Mesenteric fat pad (tissue), 1 donor: ENCODE results near the gene APC2. TPM values are rescaled to one million over a fixed set of nuclear protein-coding genes. Genes with fewer than 3 reads are reported as not detected.
"Not testable (repeated sequence)": the region's sequence is repeated elsewhere in the genome, so short reads cannot be mapped to it uniquely, and the experiment has no call there.

Source experiments
- DNase-seq: peaks from one replicate; pipeline ENCODE4 v3.0.0-alpha.2; 2020; ENCODE audit warnings: low spot score
- total RNA-seq: library from RNA; stranded (reverse); fragmentation: NEBNext Ultra II Directional; extraction: Animal tissue kit (Norgen Biotek cat#: 25700); gene quantifications from one replicate; pipeline ENCODE4 v1.2.1, GENCODE V29; 2021
- donor health status: DM: yes; HTN: yes; CAD: no.

The APC2 gene
- total RNA-seq, 1 donor from 2014 or later, result 0.10 TPM

DNA sequence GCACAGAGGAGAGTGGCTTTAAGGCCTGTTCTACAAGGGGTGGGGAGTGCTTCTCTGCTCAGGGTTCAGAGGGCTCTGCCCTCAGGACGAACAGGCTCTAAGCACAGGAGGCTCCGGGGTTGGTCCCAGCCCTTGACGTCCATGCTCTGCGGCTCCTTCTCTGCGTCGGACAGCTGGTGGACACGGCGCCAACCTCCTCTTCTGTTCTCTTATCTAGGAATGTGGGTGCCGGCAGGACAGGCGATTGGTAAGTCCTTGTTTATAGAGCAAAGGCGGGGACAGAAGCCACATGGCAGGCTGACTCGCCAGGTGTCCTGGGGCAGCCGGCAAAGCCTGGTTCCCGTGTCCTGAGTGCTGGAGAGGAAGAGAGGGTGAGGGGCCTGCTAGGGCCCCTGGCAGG is 20.2 kb upstream of the APC2 start:
- DNase-seq, result no peak

DNA sequence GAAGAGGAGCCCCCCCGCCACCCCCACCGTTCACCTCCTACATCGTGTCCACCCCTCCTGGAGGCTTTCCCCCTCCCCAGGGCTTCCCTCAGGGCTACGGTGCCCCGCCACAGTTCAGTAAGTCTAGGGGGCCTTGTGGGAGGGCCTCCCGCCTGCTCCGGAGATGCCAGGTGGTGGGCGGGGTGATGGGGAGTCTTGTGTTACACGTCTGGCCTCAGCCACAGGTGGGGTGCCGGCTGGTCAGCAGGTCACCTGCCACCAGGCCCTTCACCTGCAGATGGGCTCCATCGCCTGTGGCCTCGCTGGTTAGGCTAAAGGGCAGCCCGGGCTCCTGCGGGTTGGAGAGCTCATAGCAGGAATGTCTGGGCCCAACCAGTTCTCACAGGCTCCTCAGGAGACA is 19.7 kb upstream of the APC2 start:
- no peak for DNase-seq

DNA sequence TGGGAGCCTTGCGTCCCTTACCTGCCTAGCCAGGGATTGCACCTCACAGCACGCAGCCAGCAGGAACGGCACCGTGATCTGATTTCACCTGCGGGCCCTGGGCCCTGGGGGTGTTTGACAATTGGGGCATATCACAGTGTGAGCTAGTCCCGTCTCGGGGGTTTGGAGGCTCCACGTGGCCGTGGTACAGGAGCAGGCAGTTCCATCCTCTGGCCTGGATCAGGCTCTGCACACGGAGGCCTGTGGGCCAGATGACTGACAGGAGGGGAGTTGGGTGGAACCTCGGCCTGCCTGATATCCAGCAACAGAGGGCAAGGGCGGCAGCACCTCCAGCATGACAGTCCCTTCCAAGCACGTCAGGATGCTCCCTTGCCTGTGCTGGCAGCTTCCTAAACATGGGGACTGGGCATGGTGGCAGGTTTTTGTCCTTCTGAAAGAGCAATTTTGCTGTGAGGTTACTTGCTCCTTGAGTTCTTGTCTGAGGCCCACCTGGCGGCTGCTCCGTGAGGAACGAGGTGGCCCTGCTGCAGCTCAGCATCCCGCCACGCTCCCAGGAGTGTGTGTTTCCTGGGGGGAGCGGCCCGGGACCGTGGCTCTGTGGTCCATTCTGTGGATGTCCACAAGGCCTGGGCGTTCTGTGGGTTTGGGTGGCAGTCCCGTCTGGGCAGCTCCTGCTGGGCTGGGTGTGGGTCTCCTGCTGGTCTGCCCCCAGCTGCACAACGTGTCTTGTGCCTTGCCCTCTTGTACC is 18.0 kb upstream of the APC2 start:
- DNase-seq, result no peak

DNA sequence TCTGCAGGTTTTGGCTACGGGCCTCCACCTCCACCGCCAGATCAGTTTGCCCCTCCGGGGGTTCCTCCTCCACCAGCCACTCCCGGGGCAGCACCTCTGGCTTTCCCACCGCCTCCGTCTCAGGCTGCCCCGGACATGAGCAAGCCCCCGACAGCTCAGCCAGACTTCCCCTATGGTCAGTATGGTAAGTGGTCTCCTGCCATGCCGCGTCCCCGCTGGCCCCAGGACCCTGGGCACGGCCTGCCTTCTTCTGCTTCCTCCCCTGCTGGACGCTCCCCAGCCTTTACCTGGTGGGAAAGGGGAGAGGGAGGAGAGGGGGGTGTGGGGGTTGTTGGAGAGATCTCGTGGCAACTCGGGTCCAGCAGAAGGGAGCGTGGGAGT is 17.4 kb upstream of the APC2 start:
- no peak for DNase-seq

DNA sequence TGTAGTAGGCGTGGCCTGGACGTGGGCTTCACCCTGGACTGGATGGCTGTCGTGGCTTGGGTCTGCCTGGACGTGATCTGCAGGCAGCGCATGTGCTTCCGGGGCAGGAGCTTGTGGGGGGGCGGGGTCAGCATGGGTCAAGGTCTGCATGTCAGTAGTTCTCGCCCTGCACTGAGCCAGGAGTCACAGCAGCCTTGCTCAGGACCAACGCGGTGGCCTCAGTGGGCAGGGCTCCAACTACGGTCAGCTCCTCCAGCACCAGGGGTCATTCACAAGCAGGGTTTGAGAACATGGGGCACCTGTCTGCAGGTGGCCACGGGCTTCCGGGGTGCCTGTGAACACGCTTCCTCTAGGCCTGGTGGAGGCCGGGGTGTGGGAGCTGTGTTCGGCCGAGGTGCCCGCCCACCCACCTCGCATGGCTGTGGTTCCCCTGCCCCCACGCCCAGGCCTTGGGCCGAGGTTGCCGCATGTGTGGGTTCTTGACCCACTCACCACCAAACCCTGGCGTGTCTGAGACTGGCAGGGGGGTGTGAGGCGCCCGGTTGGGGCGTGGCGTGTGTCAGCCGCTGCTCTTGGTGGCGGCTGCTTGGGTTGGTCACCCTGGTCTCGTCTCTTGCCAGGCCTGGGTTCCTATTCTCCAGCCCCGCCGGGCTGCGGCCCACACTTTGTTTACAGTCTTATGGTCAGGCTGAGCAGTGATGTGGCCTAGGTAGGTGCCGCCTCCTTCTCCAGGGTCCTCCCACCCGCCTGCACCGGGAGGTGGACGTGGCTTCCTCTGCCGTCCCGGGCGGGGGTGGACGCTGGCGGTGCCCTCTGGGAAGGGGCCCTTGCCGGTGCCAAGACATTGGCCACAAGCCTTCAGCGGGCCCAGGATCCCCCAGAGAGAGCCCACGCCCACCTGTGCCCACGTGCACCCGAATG is 16.5 kb upstream of the APC2 start:
- DNase-seq, result no peak

DNA sequence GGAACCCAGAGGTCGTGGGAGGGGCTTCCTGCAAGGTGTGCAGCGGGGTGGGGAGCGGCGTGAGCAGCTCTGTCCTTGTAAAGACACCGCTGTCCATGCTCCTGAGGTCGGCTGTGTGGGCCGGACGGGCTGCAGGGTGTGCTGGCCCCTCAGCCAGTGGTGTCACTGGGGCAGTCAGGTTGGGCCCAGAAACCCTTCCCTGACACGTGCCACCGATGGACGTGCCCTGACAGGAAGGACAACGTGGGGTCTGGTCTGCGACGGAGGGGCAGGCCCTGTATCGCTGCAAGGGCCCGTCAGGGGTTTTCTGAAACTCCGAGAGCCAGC is 15.9 kb upstream of the APC2 start:
- DNase-seq, result no peak

DNA sequence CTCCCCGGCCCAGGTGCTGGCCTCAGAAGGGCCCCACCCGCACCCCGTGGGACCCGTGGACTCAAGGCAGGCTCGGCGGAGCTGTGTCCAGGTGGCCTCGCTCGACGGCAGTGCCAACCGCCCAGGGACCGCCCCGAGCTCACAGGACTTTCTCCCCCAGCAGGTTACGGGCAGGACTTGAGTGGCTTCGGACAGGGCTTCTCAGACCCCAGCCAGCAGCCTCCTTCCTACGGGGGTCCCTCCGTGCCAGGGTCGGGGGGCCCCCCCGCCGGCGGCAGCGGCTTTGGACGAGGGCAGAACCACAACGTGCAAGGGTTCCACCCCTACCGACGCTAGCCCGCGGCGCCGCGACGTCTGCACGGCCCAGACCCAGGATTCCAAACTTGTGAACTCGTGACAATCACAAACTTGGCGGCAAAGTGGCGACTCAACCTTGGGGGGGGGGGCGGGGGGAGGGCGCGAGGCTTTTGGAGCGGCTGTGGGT is 15.3 kb upstream of the APC2 start:
- no peak for DNase-seq

DNA sequence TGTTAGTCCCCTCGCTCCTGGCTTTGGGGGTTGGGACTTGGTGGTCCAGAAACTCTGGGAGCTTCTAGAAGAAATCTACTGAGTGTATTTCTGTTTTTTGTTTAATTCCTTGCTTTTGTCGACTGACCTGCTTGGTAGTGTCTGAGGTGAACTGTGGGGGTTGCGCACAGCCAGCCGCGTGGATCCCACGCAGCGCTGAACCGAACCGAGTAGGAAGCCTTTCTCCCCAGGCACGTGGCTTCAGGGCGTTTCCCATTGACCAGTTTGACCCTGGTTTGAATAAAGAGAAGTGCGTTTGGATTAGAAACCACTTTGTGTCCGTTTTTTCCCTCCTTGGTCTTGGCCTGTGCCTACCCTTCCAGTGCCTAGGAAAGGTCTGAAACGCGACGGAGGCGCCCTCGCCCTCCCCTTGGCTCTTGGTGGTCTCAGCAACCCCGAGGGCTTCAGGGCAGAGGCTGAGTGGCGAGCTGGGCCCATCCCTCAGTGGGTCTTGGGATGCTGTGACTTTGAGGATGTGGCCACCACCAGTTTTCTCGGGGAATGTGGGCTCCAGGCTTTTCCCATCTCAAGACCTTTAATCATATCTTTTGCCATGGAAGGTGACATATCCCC is 14.4 kb upstream of the APC2 start:
- no peak for DNase-seq

DNA sequence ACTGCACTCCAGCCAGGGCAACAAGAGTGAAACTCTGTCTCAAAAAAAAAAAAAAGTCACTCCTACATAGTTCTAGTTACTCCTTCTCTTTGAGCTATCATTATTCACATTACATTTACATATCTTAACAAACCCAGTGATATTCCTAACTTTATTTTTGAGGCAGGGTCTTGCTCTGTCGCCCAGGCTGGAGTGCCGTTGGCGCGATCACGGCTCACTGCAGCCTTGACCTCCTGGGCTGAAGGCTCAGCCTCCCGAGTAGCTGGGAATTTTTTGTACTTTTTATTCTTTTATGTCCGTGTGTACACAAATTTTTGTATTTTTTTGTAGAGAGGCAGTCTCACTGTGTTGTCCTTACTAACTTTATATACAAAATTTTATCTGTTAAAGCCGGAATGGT is 12.3 kb upstream of the APC2 start:
- no peak for DNase-seq

DNA sequence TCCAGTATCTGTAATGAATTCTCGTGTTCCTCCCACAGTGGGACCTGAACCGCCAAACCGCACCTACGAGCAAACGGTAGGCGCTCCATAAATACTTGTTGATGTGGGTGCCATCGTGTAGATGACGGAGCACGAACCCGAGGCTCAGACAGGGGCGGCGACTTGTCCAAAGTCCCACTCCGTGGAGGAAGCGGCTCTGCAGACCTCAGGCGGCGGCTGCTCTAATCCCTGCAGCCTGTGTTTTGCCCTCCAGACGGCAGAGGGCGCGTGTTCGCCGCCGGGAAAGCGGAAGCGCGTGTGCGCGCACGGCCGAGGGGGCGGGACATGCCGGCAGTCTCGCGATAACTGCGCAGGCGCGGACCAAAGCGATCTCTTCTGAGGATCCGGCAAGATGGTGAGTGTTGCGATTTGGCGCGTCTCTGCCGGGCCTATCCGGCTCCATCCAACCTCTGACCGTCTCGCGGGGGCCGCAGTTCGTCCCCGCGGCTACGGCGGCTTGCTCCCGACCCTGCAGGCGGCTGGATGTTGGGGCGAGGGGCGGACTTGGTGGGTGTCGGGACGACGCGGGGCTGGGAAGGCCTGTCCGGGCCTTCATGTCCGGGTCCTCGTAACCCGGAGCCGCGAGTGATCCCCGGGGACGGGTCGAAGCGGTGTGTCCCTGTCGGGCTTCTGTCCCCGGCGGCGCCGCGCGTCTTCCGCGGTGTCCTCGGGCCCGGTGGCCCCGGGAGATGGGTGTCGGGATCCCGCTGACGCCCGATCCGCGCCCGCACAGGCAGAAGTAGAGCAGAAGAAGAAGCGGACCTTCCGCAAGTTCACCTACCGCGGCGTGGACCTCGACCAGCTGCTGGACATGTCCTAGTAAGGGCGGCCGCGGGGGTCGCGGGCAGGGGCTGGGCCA is 11.6 kb upstream of the APC2 start, which contains the start of gene RPS15:
TSS of gene RPS15 (plus strand) at position 362 of the 898 bp plus-strand sequence. CDS start at position 392, 30 bp downstream.
- DNase-seq, result peak; percentile 99

DNA sequence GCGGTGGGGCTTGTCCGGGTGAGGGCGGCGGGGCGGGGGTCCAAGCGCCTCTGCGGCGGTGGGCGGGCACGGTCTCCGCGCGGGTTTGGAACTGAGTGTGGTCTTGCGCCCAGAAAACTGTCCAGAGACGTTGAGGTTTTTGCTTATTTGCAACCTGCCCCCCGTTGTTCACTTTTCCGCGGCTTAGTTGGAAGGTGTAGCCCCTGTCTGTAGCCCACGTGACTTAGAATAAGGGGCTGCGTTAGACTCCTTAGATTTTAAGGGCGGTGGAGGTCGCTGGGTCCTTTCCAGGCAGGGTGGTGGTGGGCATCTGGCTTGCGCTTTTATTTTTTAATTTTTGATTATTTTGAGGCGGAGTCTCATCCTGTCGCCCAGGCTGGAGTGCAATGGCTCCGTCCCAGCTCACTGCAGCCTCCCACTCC is 11.0 kb upstream of the APC2 start:
- DNase-seq, result no peak

DNA sequence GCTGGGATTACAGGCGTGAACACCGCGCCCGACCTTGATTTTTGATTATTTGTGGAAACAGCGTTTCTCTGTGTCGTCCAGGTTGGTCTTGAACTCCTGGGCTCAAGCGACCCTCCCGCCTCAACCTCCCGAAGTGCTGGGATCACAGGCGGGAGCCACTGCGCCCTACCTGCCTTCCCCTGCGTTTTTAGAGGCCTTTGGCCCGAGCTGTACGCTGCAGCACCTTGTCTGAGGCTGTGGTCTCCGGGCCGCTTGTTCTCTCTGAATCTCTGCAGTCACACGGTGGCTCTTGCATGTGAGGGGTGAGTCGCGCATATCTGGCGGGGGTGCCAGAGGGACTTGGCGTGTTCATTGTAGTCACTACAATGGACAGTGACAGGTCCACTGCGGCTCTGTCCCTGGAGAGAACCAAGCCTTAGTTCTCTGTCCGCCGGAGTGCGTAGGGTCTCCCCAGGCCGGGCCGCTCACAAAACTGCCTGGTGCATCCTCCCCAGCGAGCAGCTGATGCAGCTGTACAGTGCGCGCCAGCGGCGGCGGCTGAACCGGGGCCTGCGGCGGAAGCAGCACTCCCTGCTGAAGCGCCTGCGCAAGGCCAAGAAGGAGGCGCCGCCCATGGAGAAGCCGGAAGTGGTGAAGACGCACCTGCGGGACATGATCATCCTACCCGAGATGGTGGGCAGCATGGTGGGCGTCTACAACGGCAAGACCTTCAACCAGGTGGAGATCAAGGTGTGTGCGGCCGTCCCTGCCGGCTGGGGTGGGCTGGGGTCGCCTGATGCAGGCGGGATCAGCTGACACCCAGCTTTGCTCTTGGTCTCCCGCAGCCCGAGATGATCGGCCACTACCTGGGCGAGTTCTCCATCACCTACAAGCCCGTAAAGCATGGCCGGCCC is 10.2 kb upstream of the APC2 start:
- not testable (repeated sequence) for DNase-seq

DNA sequence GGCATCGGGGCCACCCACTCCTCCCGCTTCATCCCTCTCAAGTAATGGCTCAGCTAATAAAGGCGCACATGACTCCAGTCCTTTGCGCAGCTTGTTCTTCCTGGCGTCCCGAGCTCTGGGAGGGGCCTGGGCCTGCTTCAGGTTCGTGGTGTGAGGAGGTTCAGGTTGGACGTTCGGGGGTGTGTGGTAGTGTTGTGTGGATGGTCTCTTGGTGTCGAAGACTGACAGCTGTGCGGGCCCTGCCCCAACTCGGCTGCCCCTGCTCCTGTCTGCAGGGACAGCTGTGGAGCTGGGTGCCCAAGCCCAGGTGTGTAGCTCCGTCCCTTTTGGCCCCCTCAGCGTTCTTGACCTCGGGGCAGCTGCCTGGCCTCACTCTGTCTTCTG is 9.5 kb upstream of the APC2 start:
- DNase-seq, result no peak

DNA sequence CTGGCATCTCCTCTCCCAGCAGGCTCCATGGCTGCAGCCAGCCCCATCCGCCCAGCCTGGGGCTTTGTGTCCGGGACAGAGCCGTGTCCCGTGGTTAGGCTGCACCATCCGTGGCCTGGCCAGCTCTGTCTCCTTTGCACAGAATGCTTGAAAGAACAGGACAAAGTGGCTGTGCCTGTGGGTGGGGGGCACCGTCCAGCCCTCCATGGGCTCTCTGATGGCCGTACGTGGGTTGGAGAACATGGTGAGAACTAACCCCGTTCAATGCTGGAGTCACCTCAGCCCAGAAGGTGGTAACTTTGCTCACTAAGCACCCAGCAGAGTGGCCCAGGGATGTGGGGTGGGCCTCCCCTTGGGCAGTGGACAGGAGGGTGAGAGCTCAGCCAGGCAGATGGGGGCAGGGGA is 8.9 kb upstream of the APC2 start:
- DNase-seq, result no peak

DNA sequence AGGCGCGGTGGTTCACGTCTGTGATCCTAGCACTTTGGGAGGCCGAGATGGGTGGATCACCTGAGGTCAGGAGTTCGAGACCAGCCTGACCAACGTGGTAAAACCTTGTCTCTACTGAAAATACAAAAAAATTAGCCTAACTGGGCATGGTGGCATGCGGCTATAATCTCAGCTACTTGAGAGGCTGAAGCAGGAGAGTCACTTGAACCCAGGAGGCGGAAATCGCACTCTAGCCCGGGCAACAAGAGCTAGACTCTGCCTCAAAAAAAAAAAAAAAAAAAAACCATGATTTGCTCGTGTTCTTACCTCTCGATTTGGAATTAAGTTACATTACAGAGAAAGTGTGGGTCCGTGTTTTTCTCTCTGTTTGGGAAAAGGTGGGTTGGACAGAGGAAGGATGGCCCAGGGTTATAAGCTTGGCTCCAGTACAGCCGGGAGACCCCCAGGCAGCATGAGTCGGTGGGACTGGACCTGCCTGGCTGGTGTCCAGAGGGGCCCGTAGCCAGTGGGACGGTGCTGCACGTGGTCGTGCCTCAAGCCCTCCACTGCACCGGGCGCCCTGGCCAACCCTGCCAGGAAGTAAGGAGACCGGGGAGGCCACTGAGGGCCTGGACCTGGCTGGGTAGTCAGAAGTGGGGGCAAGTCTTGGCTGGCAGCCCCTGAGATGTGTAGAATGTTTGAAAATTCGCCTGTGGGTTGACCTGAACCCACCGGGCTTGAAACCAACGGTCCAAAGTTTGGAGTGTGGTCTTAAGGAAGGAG is 8.1 kb upstream of the APC2 start:
- DNase-seq, result no peak

DNA sequence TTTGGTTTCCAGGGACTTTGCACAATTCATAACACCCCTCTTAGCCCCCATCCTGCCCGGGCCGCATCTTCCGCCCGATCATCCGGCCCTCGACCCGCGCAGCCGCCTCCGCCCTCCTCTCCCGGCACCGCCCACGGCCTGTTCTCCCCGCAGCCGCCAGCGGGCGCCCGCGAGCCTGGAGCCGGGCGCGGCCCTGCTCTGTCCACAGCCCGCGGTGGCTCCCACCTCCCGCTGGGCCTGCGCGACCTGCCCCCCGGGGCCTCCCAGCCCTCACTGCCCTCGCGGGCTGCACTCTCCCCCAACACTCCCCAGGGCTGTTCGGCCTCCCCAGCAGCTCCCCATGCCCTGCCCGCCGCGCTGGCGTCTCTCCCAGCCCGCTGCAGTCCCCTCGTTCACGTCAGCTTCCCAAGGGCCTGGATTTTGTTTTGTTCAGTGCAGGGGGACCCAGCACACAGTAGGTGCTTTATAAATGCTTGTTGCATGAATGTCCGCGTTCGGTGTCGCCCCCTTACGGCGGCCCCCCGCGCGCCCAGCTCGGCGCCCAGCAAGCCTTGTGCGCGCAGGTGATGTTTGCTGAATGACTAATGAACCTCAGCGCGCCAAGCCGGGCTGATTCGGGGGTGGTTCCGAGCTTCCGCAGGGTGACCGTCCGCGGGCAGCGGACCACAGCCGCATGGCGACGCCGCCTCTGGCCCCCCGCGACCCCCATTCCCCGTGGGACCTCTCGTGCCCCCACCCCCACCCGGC is 4.6 kb upstream of the APC2 start:
- DNase-seq, result no peak

DNA sequence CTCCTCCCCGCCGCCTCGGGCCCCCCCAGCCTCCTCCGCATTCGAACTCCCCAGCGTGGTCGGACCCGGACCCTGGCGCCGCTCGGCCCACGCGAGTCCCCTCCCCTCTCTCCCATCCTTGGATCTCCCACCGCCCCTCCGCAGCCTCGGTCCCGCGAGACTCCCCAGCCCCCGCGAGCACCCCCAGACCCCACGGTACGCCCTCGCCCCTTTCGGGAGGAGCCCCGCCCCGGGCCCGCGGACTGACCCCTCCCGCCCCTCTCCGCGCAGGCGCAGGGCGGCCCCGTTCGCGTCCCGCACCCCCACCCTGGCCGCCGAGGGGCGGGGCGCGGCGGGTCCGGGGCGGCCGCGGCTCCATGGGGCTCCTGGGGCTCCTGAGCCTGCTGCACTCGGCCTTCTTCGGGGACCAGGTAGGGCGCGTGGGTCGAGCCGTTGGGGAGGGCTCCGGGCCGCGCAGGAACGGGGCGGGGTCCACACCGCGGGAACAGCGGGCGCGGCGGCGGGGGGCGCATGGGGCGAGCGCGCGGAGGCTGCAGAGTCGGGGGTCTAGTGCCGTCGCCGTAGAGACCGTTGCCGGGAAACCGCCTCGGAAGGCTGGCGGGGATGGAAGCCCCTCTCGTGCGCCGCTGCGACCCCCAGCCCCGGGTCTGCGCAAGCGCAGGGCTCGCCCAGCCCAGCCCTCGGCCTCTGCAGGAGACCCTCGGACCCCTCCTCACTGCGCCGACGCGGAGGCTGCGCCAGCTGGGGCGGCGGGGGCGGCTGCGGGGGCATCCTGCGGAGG is 3.8 kb upstream of the APC2 start:
- no peak for DNase-seq
